Measurements from ENCODE around the gene COL6A3. TPM values are rescaled to one million over a fixed set of nuclear protein-coding genes. Genes with fewer than 3 reads are reported as not detected.

Gene COL6A3
- total RNA-seq, 1 experiment from 2014 or later = 1.2 TPM

DNA sequence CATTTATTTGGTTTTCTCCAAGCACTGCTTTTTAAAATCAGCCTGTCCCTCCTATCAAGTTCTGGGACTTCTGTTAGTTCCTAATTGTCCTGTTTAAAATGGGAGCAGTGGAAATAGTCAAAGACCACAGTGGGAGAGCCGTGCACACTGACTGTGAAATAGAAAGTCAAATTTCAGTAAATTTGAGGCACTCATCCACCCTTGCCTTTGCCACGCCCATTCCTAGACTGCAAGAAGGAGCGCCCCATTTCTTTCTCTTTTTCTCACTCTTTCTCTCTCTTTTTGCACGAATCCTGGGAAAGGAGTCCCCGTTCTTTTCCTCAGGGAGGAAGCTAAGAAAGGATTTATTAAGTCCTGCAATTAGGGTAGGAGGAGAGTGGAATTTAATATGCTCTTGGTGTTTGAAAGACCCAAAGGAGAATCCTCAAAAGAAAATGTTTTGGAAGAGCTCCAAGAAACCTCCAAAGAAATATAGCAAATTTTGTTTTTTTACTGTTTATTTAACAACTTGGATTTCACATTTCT lies 7.5 kb downstream of the COL6A3 start:
- Histone ChIP-seq H3K79me2 (ENCODE audit: insufficient read depth, low read length) (no peaks in the 10 kb centered on the region), H3K27me3 (ENCODE audit: insufficient read depth, low read length) (peaks cover 59% of the 10 kb centered on the region), H3K4me1 (ENCODE audit: control insufficient read depth in 1 of 2, insufficient read depth in 2 of 2, low read length in 2 of 2) (peaks cover 0 to 3% of the 10 kb centered on the region in 2 experiments; a peak in 1 of 4 replicates), H3K4me2 (ENCODE audit: low read length) (no peak overlapping the region), H3K9ac (ENCODE audit: low read length) (no peak overlapping the region), H3K9me3 (ENCODE audit: control insufficient read depth in 1 of 2, insufficient read depth in 1 of 2, low read depth in 1 of 2, low read length in 2 of 2) (no peaks in the 10 kb centered on the region), H3K4me3 (replicated peaks in 1 of 2; ENCODE audit: low read depth in 1 of 2, low read length in 2 of 2) (no peak overlapping the region), H4K20me1 (ENCODE audit: insufficient read depth) (no peaks in the 10 kb centered on the region), H2AFZ (ENCODE audit: low read depth, low read length, poor library complexity, severe bottlenecking) (no peak overlapping the region), H3K27ac (ENCODE audit: low read depth, low read length) (no peak overlapping the region), H3K36me3 (ENCODE audit: control insufficient read depth in 1 of 2, insufficient read depth in 2 of 2, low read length in 2 of 2) (no peaks in the 10 kb centered on the region), H3K9me2 (ENCODE audit: insufficient read depth) (no peaks in the 10 kb centered on the region)
- ATAC-seq = no peak
- TF ChIP-seq ZFX (IDR thresholded peaks at IDR 0.05) (no peak), JUND (IDR thresholded peaks at IDR 0.05) (no peak), CBX3 (IDR thresholded peaks at IDR 0.05; ENCODE audit: low read depth) (no peak), EZH2 (IDR thresholded peaks at IDR 0.05) (no peak), ELF1 (IDR thresholded peaks at IDR 0.05; ENCODE audit: borderline replicate concordance, low read depth) (no peak), POLR2A (IDR thresholded peaks at IDR 0.05; ENCODE audit: borderline replicate concordance, extremely low read depth, insufficient read depth, insufficient read length) (no peak), YY1 (IDR thresholded peaks at IDR 0.05; ENCODE audit: extremely low read depth, insufficient replicate concordance, low read depth, low read length) (no peak)
- TF ChIP-seq, protein P1, sequence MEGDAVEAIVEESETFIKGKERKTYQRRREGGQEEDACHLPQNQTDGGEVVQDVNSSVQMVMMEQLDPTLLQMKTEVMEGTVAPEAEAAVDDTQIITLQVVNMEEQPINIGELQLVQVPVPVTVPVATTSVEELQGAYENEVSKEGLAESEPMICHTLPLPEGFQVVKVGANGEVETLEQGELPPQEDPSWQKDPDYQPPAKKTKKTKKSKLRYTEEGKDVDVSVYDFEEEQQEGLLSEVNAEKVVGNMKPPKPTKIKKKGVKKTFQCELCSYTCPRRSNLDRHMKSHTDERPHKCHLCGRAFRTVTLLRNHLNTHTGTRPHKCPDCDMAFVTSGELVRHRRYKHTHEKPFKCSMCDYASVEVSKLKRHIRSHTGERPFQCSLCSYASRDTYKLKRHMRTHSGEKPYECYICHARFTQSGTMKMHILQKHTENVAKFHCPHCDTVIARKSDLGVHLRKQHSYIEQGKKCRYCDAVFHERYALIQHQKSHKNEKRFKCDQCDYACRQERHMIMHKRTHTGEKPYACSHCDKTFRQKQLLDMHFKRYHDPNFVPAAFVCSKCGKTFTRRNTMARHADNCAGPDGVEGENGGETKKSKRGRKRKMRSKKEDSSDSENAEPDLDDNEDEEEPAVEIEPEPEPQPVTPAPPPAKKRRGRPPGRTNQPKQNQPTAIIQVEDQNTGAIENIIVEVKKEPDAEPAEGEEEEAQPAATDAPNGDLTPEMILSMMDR (IDR thresholded peaks at IDR 0.05 in 2 of 3, conservative IDR thresholded peaks at IDR 0.05 in 1 of 3; ENCODE audit: borderline replicate concordance in 1 of 3, insufficient read depth in 1 of 3, low read depth in 2 of 3, low read length in 2 of 3) = no peak
- intact Hi-C loops (cut with micrococcal nuclease) = no loop called here
- BruUV-seq (replicated peaks) = no TSS peak
- ChIA-PET CTCF (interaction anchor here (2.5 kb wide), 1 partner anchor 15 kb away, joined by 6 read pairs; no protein-coding TSS in a partner anchor), POLR2A (no interaction called here), RAD21 (ENCODE audit: low non-redundant PET in 1 of 2, low total read pairs in 2 of 2, uncharacterized antibody in 2 of 2, unreplicated experiment in 2 of 2) (no interaction called here)
- DNase-seq (ENCODE audit: low read depth, low spot score) = no peak

DNA sequence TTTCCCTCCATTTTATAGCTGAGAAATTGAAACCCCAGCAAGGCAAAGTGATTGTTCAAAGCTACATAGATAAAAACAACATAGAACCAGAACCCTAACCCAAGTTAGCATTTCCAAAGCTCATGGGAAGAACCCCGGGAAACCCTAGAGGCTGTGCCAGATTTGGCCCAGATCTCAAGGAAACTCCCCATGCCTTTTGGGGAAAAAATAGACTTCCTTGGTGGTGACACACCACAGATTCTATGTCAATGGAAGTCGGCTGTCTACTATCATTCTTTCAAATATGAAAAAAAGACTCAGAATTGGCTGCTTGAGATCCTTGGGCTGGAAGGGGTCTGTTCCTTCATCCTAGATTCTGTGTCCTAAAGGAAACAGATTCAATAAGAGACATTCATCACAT lies 8.4 kb downstream of the COL6A3 start:
- no peaks in the 10 kb centered on the region for H3K9me3 ChIP-seq (ENCODE audit: control insufficient read depth in 1 of 2, insufficient read depth in 1 of 2, low read depth in 1 of 2, low read length in 2 of 2)
- no peak overlapping the region for H3K27ac ChIP-seq (ENCODE audit: low read depth, low read length)
- no peak overlapping the region for H2AFZ ChIP-seq (ENCODE audit: low read depth, low read length, poor library complexity, severe bottlenecking)
- intact Hi-C loops (cut with micrococcal nuclease) = no loop called here
- H3K27me3 ChIP-seq (ENCODE audit: insufficient read depth, low read length) = peaks cover 66% of the 10 kb centered on the region
- DNase-seq (ENCODE audit: low read depth, low spot score) (no peak), ATAC-seq (no peak)
- H3K9me2 ChIP-seq (ENCODE audit: insufficient read depth) = no peaks in the 10 kb centered on the region
- POLR2A ChIA-PET = no interaction called here
- peaks cover 0 to 3% of the 10 kb centered on the region in 2 experiments; a peak in 1 of 4 replicates for H3K4me1 ChIP-seq (ENCODE audit: control insufficient read depth in 1 of 2, insufficient read depth in 2 of 2, low read length in 2 of 2)
- CTCF ChIA-PET = interaction anchor here (1.3 kb wide), 1 partner anchor 16 kb away, joined by 6 read pairs; no protein-coding TSS in a partner anchor
- H3K79me2 ChIP-seq (ENCODE audit: insufficient read depth, low read length) = no peaks in the 10 kb centered on the region
- no peak overlapping the region for H3K4me2 ChIP-seq (ENCODE audit: low read length)
- no peak overlapping the region for H3K9ac ChIP-seq (ENCODE audit: low read length)
- no TSS peak for BruUV-seq (replicated peaks)
- no peak for TF ChIP-seq YY1 (IDR thresholded peaks at IDR 0.05; ENCODE audit: extremely low read depth, insufficient replicate concordance, low read depth, low read length)
- TF ChIP-seq CBX3 (IDR thresholded peaks at IDR 0.05; ENCODE audit: low read depth) = no peak
- TF ChIP-seq EZH2 (IDR thresholded peaks at IDR 0.05) = no peak
- TF ChIP-seq ZNF274 (IDR thresholded peaks at IDR 0.05; ENCODE audit: low read depth, low read length) = no peak
- TF ChIP-seq, protein P2, sequence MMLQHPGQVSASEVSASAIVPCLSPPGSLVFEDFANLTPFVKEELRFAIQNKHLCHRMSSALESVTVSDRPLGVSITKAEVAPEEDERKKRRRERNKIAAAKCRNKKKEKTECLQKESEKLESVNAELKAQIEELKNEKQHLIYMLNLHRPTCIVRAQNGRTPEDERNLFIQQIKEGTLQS (IDR thresholded peaks at IDR 0.05) = no peak
- TF ChIP-seq ELF1 (IDR thresholded peaks at IDR 0.05; ENCODE audit: borderline replicate concordance, low read depth) = no peak
- no peak for TF ChIP-seq TCF7L2 (IDR thresholded peaks at IDR 0.05; ENCODE audit: borderline replicate concordance, extremely low read depth, insufficient read depth, insufficient read length)
- RAD21 ChIA-PET (ENCODE audit: low non-redundant PET in 1 of 2, low total read pairs in 2 of 2, uncharacterized antibody in 2 of 2, unreplicated experiment in 2 of 2) = no interaction called here
- no peak overlapping the region for H3K4me3 ChIP-seq (replicated peaks in 1 of 2; ENCODE audit: low read depth in 1 of 2, low read length in 2 of 2)
- no peaks in the 10 kb centered on the region for H3K36me3 ChIP-seq (ENCODE audit: control insufficient read depth in 1 of 2, insufficient read depth in 2 of 2, low read length in 2 of 2)
- no peaks in the 10 kb centered on the region for H4K20me1 ChIP-seq (ENCODE audit: insufficient read depth)
